Measurements from ENCODE around the gene SBF2.

DNA sequence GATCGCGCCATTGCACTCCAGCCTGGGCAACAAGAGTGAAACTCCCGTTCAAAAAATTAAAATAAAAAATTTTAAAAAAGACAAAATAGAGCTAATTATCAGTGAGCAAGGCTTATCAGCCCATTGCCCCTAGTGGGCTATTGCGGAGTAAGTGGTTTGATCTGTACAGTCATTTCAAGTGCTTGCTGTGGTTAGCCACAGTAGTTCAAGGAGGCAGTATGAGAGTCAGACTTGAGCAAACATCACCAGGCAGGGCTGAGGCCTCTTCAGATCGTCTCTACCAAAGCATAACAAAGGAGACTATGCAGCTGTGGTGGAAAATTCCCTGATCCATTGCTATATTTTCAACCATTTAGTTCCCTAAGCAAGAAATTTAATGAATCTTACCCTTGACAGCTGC, 4.3 kb upstream of the SBF2 start:
- TF ChIP-seq EZH2phosphoT487 (IDR thresholded peaks at IDR 0.05; ENCODE audit: low read depth): peak; percentile 94
- TF ChIP-seq, protein P1, sequence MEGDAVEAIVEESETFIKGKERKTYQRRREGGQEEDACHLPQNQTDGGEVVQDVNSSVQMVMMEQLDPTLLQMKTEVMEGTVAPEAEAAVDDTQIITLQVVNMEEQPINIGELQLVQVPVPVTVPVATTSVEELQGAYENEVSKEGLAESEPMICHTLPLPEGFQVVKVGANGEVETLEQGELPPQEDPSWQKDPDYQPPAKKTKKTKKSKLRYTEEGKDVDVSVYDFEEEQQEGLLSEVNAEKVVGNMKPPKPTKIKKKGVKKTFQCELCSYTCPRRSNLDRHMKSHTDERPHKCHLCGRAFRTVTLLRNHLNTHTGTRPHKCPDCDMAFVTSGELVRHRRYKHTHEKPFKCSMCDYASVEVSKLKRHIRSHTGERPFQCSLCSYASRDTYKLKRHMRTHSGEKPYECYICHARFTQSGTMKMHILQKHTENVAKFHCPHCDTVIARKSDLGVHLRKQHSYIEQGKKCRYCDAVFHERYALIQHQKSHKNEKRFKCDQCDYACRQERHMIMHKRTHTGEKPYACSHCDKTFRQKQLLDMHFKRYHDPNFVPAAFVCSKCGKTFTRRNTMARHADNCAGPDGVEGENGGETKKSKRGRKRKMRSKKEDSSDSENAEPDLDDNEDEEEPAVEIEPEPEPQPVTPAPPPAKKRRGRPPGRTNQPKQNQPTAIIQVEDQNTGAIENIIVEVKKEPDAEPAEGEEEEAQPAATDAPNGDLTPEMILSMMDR (IDR thresholded peaks at IDR 0.05; ENCODE audit: low read depth, low read length): no peak
